GM12878 (cell line): ENCODE data around the gene INO80.

Experiments used
- EGR1 ChIP-seq, 2 experiments: IDR thresholded peaks; 1 replicate in 1 of 2; 2 replicates in 1 of 2; pipeline ENCODE4 v1.6.1; 2011 to 2012; ENCODE audit warnings: low read depth in 2 of 2, low read length in 2 of 2, borderline replicate concordance in 1 of 2, mild to moderate bottlenecking in 1 of 2, moderate library complexity in 1 of 2
- EP300 ChIP-seq, 2 experiments: fragments of 150-350 bp in 1 of 2; IDR thresholded peaks; 2 replicates each; pipeline ENCODE4 v1.6.1; 2011 to 2012; ENCODE audit warnings: low read depth in 2 of 2, low read length in 2 of 2, borderline replicate concordance in 1 of 2, improper control_type of control experiment in 1 of 2, inconsistent platforms in 1 of 2; ENCODE audit not compliant: control insufficient read depth in 1 of 2
- EZH2 ChIP-seq: IDR thresholded peaks from 2 replicates; pipeline ENCODE4 v1.6.1; 2012; ENCODE audit warnings: low read depth, mild to moderate bottlenecking, control low read depth, inconsistent platforms, low read length, borderline replicate concordance; ENCODE audit not compliant: control insufficient read depth
- NFIC ChIP-seq: IDR thresholded peaks from 2 replicates; pipeline ENCODE4 v1.6.1; 2012; ENCODE audit warnings: low read depth, mild to moderate bottlenecking, inconsistent platforms, low read length, moderate library complexity
- RAD21 ChIP-seq: IDR thresholded peaks from 2 replicates; pipeline ENCODE4 v1.6.1; 2011; ENCODE audit warnings: mild to moderate bottlenecking, low read depth, low read length, moderate library complexity; ENCODE audit not compliant: insufficient read depth
- SP1 ChIP-seq: IDR thresholded peaks from one replicate; pipeline ENCODE4 v1.6.1; 2011; ENCODE audit warnings: low read depth, low read length
- ZNF274 ChIP-seq: IDR thresholded peaks from one replicate; pipeline ENCODE4 v1.8.0; 2011; ENCODE audit not compliant: insufficient read length, insufficient read depth
- ZNF622 ChIP-seq: fragments of 450-650 bp; IDR thresholded peaks from 2 replicates; pipeline ENCODE4 v1.6.1; 2017; ENCODE audit warnings: mild to moderate bottlenecking, inconsistent platforms
- TF ChIP-seq, protein P1 (sequence below), 3 experiments: IDR thresholded peaks in 2 of 3; conservative IDR thresholded peaks in 1 of 3; 2 replicates each; pipeline ENCODE4 v1.5.1; 2011; ENCODE audit warnings: low read depth in 3 of 3, low read length in 3 of 3, mild to moderate bottlenecking in 3 of 3, control low read depth in 2 of 3, moderate library complexity in 2 of 3, inconsistent platforms in 1 of 3, mixed read lengths in 1 of 3; ENCODE audit not compliant: control insufficient read depth in 2 of 3, insufficient read depth in 1 of 3; ENCODE audit errors: extremely low read depth in 1 of 3
- TF ChIP-seq, protein P2 (sequence below): IDR thresholded peaks from 2 replicates; pipeline ENCODE4 v1.6.1; 2012; ENCODE audit warnings: mild to moderate bottlenecking, low read depth, low read length
- TF ChIP-seq, protein P3 (sequence below): IDR thresholded peaks from 2 replicates; pipeline ENCODE4 v1.6.1; 2011; ENCODE audit warnings: mild to moderate bottlenecking, low read depth, low read length, moderate library complexity; ENCODE audit not compliant: insufficient replicate concordance

DNA sequence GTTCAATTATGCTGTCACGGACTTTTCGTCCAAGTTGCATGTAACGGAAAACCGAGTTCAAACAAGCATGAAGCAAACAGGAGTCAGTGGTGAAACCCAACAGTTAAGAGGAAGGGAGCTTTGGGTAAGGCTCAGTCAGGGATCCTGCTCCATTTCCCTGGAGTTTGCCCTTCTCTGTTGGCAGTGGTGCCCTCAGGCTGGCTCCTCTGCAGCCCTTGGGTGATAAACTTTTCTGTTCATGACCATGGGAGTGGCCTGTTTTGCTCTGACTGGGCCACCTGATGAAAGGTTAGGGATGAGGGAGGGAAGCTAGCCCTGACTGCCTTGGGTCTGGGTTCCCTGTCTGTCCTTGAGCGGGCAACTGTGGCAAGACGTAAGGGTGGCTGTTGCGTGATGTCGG is 146.7 kb downstream of the INO80 start:
- TF ChIP-seq EP300 (IDR thresholded peaks at IDR 0.05; ENCODE audit: borderline replicate concordance in 1 of 2, control insufficient read depth in 1 of 2, low read depth in 2 of 2, low read length in 2 of 2) (no peak), ZNF622 (no peak), SP1 (no peak), EGR1 (IDR thresholded peaks at IDR 0.05; ENCODE audit: borderline replicate concordance in 1 of 2, low read depth in 2 of 2, low read length in 2 of 2) (no peak), ZNF274 (no peak), EZH2 (no peak), NFIC (no peak), RAD21 (no peak)
- TF ChIP-seq, protein P1, sequence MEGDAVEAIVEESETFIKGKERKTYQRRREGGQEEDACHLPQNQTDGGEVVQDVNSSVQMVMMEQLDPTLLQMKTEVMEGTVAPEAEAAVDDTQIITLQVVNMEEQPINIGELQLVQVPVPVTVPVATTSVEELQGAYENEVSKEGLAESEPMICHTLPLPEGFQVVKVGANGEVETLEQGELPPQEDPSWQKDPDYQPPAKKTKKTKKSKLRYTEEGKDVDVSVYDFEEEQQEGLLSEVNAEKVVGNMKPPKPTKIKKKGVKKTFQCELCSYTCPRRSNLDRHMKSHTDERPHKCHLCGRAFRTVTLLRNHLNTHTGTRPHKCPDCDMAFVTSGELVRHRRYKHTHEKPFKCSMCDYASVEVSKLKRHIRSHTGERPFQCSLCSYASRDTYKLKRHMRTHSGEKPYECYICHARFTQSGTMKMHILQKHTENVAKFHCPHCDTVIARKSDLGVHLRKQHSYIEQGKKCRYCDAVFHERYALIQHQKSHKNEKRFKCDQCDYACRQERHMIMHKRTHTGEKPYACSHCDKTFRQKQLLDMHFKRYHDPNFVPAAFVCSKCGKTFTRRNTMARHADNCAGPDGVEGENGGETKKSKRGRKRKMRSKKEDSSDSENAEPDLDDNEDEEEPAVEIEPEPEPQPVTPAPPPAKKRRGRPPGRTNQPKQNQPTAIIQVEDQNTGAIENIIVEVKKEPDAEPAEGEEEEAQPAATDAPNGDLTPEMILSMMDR (IDR thresholded peaks at IDR 0.05 in 2 of 3, conservative IDR thresholded peaks at IDR 0.05 in 1 of 3; ENCODE audit: control insufficient read depth in 2 of 3, extremely low read depth in 1 of 3, insufficient read depth in 1 of 3, low read depth in 3 of 3, low read length in 3 of 3), result no peak
- TF ChIP-seq, protein P2, sequence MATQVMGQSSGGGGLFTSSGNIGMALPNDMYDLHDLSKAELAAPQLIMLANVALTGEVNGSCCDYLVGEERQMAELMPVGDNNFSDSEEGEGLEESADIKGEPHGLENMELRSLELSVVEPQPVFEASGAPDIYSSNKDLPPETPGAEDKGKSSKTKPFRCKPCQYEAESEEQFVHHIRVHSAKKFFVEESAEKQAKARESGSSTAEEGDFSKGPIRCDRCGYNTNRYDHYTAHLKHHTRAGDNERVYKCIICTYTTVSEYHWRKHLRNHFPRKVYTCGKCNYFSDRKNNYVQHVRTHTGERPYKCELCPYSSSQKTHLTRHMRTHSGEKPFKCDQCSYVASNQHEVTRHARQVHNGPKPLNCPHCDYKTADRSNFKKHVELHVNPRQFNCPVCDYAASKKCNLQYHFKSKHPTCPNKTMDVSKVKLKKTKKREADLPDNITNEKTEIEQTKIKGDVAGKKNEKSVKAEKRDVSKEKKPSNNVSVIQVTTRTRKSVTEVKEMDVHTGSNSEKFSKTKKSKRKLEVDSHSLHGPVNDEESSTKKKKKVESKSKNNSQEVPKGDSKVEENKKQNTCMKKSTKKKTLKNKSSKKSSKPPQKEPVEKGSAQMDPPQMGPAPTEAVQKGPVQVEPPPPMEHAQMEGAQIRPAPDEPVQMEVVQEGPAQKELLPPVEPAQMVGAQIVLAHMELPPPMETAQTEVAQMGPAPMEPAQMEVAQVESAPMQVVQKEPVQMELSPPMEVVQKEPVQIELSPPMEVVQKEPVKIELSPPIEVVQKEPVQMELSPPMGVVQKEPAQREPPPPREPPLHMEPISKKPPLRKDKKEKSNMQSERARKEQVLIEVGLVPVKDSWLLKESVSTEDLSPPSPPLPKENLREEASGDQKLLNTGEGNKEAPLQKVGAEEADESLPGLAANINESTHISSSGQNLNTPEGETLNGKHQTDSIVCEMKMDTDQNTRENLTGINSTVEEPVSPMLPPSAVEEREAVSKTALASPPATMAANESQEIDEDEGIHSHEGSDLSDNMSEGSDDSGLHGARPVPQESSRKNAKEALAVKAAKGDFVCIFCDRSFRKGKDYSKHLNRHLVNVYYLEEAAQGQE, result no peak
- TF ChIP-seq, protein P3, sequence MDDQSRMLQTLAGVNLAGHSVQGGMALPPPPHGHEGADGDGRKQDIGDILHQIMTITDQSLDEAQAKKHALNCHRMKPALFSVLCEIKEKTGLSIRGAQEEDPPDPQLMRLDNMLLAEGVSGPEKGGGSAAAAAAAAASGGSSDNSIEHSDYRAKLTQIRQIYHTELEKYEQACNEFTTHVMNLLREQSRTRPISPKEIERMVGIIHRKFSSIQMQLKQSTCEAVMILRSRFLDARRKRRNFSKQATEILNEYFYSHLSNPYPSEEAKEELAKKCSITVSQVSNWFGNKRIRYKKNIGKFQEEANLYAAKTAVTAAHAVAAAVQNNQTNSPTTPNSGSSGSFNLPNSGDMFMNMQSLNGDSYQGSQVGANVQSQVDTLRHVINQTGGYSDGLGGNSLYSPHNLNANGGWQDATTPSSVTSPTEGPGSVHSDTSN, result no peak
